DMS153 (cell line): ENCODE results near the gene ZFC3H1.
"Not testable (repeated sequence)": the region's sequence is repeated elsewhere in the genome, so short reads cannot be mapped to it uniquely, and the experiment has no call there.

ENCODE experiments used
- DNase-seq: peaks from one replicate; lab custom pipeline; 2025; lab: John Stamatoyannopoulos, UW

Gene ZFC3H1, protein sequence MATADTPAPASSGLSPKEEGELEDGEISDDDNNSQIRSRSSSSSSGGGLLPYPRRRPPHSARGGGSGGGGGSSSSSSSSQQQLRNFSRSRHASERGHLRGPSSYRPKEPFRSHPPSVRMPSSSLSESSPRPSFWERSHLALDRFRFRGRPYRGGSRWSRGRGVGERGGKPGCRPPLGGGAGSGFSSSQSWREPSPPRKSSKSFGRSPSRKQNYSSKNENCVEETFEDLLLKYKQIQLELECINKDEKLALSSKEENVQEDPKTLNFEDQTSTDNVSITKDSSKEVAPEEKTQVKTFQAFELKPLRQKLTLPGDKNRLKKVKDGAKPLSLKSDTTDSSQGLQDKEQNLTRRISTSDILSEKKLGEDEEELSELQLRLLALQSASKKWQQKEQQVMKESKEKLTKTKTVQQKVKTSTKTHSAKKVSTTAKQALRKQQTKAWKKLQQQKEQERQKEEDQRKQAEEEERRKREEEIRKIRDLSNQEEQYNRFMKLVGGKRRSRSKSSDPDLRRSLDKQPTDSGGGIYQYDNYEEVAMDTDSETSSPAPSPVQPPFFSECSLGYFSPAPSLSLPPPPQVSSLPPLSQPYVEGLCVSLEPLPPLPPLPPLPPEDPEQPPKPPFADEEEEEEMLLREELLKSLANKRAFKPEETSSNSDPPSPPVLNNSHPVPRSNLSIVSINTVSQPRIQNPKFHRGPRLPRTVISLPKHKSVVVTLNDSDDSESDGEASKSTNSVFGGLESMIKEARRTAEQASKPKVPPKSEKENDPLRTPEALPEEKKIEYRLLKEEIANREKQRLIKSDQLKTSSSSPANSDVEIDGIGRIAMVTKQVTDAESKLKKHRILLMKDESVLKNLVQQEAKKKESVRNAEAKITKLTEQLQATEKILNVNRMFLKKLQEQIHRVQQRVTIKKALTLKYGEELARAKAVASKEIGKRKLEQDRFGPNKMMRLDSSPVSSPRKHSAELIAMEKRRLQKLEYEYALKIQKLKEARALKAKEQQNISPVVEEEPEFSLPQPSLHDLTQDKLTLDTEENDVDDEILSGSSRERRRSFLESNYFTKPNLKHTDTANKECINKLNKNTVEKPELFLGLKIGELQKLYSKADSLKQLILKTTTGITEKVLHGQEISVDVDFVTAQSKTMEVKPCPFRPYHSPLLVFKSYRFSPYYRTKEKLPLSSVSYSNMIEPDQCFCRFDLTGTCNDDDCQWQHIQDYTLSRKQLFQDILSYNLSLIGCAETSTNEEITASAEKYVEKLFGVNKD (N-terminal part only)

DNA sequence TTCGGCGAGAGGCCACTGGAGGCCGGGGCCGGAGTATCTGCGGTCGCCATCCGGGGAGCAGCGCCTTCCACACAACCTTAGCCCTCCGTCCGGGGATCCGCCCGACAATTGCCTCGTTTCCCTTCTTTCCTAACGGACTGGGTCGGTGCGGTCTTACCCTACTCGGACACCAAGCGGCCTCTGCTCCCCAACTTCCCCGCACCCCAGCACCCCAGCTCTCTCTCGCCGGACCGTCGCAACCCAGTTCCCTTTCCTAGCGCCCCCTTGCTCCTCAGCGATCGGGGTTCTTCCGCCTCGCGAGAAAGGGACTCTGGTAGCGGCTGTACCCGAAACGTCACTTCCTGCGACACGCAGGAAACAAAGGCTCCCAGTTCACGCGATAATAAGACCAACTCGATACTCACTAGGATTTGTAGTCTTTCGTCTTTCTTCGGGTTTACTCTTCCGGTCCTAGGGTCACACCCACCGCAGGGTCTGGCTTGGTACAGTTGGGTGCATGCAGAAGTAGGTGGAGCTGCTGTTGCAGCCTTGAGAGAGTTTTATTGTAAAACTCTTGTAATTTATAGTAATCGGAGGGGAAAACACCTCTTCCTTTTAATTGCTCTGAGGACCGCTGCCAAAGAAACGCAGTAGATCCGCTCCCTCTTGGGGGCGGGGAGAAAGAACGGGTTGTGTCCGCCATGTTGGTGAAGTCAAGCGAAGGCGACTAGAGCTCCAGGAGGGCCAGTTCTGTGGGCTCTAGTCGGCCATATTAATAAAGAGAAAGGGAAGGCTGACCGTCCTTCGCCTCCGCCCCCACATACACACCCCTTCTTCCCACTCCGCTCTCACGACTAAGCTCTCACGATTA lies at the start of gene ZFC3H1, which contains the start of gene THAP2:
ZFC3H1 (minus strand) TSS at position 288 of the 850 bp plus-strand sequence; CDS start at position 50, 238 bp downstream.
THAP2 (plus strand) TSS at position 741 of the 850 bp plus-strand sequence. CDS start 209 bp downstream, outside the sequence.
- peak; percentile 99 for DNase-seq

DNA sequence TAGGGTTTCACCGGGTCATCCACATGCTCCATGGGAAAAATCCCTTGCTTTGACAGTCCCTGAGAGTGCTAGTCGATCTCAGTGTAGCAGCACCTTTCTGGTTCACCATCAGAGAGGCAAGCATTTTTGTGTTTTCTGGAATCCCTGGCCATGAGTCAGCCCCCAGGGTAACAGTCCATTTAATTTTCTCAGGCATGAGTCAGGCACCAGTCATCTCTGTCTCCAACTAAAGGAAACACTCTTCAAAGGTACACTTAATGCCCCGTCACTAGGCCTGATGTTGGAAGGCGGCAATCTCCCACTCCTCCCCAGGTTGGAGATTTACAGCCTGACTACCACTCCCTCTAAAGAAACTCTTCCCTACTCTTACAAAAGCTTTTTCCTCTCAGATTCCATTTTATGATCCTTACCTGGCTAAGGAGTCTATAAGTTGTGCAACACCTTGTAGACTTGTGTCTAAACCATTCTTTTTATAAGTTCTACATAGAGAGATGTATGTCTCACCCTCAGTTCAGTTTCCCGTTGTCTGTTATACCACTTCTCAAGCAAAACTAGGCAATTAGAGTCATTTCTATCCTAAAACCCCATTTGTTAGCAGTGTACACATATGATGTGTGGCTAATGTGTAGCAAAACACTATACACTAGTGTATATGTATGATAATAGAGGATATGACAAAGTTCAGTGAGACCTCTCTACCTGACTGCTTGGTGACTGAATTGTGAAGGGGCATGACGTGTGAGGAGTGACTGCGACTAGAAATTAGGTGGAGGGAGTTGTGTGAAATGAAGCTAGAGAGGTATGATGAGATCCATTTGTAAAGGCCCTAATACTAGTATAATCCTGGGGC lies 46.9 kb upstream of the ZFC3H1 start:
- no peak for DNase-seq

DNA sequence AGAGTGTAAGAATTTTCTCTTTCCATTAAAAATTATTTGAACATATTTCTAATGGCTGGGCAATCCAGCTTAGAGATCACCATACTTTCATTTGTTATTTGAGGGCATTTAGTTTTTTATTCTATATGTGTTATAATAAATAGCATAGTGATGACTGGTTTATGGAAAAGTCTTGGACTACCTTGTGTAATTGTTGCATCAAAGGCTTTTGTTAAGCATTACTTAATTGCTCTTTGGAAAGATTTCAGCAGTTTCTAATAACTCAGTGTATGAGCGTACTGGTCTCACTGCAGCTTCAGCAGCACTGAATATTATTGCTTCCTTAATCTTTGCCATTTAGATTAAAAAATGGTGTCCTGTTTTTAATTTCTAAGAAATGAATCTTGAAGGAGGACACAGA lies 45.0 kb upstream of the ZFC3H1 start:
- DNase-seq = no peak

DNA sequence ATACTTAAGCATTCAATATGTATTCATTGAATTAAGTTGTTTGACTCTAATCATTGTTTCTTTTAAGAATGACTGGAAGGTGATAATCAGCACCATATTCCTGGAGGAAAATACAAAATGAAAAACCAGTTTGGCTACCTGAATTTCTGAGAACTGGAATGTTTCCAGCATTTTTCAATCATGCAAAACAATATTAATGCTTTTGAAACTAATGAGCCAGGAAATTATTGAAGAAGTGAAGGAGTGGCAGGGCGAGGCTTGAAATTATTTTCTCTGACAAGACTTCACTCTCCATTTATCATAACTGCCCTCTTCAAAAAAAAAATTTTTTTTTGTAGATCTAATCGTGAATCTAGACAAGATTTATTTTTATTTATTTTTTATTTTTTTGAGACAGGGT lies 41.3 kb upstream of the ZFC3H1 start:
- DNase-seq = no peak

DNA sequence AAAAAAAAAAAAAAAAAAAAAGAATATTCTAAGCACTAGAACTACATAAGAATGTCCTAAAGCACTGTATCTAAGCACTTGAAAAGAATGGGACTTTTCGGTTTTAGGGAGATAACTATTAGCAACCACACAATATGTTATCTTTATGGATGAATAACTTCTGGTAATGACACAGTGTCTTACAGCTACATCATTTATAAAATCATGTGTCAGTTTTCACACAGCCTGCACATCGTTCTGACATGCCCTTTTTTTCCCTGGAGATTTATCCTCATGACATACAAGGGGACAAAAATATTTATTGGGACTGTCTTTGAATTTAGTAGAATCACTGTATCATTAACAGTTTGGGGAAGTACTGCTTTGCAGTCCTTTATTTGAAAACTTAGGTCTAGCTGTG lies 39.6 kb upstream of the ZFC3H1 start:
- DNase-seq = no peak

DNA sequence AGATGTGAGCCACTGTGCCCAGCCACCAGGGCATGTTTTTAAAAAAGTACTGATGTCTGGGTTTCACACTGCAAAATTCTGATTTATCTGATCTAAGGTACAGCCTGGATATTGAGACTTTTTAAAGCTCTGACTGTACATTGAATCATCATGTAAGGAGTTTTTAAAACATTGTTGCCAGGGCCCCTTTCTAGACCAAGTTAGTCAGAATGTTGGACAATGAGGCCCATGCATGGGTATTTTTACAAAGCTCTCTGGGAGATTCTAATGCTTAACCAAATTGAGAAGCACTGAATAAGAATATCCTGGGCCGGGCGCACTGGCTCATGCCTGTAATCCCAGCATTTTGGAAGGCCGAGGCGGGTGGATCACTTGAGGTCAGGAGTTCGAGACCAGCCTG lies 38.9 kb upstream of the ZFC3H1 start:
- no peak for DNase-seq

DNA sequence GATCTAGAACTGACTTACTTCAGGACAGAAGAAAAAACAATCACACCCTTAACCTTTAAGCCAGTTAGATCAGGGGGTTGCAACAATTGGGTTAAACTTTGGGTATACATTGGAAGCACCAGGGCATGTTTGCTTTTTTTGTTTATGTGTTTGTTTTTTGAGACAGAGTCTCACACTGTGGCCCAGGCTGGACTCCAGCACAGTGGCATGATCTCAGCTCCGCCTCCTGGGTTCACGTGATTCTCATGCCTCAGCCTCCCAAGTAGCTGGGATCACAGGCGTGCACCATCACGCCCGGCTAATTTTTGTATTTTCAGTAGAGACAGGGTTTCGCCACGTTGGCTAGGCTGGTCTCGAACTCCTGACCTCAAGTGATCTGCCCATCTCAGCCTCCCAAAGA lies 38.5 kb upstream of the ZFC3H1 start:
- not testable (repeated sequence) for DNase-seq

DNA sequence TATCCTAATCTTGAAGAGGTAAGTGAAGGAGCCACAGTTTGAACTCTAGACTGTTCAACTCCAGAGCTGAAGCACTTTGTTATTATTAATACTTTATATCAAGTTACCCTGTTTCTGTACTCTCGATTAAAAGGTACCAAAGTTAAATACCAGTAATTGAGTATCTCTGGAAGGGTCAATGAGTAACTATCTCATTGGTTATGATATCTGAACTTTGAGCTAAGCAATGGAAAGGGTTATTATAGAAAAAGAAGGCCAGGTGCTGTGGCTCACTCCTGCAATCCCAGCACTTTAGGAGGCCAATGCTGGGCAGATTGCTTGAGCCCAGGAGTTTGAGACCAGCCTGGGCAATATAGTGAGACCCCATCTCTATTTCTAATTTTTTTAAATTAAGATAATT lies 32.1 kb upstream of the ZFC3H1 start:
- DNase-seq = no peak

DNA sequence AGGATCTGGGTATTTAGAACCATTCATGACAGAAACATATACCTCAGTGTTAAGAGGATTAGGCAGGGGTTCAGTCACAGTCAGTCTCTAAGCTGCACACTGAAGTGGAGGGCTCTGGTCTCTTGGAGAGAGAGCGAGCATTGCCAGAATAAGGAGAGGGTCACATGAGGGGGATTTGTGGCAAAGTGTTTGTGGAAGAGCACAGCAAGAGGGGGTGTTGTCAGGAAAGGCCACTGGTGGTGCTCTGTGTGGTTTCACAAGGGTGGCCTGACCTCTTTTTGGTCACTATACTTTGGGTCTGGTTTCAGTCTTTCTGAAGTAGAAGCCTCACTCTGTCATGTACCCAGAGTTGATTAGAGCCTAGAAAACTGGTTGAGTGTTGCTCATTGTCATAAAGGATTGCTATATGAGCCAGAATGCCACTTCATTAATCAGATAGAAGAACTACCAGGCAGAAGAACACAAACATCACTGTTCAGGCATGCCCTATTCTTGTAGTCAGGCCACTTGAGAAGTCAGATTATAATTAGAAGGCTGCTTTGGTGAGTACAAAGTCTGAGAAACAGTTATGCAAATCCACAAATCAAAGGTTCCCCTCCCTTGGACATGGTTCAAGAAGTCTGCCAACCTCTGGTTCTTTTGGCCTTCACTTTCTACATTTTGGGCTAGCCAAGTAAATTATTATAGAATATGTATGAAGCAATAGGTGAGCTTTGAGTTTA lies 30.6 kb upstream of the ZFC3H1 start:
- DNase-seq = no peak

DNA sequence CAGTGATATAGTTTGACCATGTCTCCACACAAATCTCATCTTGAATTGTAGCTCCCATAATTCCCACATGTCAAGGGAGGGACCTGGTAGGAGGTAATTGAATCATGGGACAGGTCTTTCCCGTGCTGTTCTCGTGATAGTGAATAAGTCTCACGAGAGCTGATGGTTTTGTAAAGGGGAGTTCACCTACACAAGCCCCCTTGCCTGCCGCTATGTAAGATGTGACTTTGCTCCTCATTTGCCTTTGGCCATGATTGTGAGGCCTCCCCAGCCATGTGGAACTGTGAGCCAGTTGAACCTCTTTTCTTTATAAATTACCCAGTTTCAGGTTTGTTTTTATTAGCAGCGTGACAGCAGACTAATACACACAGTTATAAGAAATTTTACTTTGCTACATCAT lies 30.0 kb upstream of the ZFC3H1 start:
- not testable (repeated sequence) for DNase-seq

DNA sequence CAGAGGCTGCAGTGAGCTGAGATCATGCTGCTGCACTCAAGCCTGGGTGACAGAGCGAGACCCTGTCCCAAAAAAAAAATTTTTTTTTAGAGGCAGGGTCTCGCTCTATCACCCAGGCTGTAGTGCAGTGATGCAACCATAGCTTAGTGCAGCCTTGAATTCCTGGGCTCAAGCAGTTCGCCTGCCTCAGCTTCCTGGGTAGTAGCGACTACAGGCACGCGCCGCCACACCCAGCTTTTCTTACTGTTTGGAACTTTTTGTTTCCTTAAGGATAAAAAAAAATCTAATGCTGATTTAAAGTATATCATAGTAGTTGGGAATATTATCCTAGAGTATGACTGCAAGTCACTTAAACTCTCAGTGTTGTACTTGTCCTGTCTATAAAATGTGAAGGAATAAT lies 29.5 kb upstream of the ZFC3H1 start:
- no peak for DNase-seq

DNA sequence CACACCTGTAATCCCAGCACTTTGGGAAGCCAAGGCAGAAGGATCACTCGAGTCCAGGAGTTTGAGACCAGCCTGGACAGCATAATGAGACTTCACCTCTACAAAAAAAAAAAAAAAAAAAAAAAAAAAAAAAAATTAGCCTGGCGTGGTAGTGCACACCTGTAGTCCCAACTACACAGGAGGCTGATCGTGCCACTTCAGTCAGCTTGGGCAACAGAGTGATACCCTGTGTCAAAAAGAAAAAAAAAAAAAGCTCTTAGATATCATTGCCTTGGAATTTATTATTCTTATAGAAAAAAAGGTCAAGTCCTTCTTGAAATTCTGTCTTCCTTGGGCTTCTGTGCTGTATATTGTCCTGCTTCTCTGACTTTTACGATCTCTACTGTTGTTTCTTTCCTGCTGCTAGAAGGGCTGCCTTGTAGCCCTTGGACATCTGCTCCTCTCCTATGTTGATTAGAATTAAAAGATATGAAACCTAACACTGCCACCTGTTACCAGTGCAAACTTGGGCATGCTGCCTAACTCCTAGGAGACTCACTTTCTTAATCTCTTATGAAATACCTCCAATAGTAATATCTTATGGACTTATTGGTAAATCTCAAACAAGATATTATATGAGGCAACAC lies 28.0 kb upstream of the ZFC3H1 start:
- no peak for DNase-seq

DNA sequence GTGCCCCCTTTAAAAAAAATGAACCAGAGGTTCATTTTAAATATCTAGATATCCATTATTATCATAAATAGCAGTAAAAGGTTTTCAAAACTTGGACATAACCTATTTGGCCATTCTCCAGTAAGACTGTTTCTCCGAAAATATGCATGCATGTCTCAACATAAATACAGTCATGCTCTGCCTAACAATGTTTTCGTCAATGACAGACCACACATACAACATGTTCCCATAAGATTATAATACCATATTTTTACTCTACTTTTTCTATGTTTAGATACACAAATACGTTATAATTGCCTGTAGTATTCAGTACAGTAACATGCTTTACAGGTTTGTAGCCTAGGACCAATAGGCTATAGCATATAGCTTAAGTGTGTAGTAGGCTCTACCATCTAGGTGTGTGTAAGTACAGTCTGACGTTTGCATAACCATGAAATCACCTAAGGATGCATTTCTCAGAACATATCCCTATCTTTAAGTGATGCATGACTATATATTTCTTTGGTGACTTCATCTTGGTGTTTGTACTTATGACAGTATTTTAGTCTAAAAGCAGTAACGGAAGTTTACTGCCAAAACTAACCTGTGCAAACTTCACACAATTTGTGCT lies 25.4 kb upstream of the ZFC3H1 start:
- DNase-seq = no peak

DNA sequence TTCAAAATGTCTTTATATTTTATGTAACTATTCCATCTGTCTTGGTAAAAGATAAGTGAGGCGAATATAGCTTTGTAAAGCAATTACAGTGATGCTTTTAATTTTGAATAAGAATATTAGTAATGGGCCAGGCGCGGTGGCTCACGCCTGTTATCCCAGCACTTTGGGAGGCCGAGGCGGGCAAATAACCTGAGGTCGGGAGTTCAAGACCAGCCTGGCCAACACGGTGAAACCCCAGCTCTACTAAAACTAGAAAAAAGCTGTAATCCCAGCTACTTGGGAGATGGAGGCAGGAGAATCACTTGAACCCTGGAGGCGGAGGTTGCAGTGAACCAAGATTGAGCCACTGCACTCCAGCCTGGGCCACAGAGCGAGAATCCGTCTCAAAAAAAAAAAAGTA lies 23.5 kb upstream of the ZFC3H1 start:
- not testable (repeated sequence) for DNase-seq

DNA sequence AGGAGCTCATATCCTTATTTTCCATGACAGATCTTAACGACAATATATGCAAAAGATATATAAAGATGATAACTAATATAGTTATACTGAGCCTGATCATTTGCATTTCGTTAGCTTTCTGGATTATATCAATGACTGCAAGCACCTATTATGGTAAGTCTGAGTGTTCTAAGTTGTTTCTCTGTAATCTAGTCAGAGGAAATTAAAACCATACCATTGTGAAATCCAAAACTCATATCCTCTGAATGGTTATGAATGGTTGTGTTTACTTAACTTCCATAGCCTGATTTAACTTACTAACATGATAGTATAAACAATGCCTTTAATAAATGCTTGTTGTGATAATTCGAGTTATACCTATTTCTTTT lies 23.0 kb upstream of the ZFC3H1 start:
- DNase-seq = no peak

DNA sequence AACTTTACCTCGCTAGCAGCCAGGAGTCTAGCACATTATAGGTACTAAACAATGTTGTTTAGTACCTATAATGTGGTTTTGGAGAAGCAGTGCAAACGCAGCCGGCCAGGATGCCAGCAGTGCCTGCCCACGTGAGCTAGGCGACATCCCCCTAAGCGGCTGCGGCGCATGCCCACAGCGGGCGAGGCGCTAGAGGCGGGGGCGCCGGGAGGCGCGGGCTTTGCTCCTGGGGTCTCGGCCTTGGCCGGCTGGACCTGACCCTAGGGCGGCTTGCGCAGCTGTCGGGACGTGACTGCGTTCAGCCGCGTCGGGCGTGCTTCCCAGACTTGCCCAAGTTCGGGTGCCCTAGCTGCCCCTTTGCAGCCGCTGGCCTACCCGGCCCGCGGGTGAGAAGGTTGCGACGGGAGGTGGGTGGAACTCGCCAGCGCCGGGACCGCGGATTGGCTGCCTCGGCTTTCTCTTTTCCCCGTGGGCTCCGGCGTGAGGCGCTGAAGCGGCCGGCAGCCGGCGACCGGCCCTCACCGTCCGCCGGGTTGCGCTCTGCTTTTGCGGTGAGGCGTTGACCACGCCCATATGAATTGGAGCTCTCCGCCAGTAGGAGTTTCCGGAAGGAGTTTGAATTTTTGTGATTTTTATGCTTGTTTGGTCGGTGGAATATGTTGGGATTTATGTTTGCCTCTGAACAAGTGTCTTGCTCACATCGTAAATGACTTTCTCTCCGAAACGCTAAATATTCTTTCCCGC lies 22.4 kb upstream of the ZFC3H1 start, which contains the start of gene TMEM19:
TMEM19 (plus strand) TSS at position 169 of the 744 bp plus-strand sequence. CDS start 599 bp downstream, outside the sequence.
- DNase-seq = peak; percentile 77

DNA sequence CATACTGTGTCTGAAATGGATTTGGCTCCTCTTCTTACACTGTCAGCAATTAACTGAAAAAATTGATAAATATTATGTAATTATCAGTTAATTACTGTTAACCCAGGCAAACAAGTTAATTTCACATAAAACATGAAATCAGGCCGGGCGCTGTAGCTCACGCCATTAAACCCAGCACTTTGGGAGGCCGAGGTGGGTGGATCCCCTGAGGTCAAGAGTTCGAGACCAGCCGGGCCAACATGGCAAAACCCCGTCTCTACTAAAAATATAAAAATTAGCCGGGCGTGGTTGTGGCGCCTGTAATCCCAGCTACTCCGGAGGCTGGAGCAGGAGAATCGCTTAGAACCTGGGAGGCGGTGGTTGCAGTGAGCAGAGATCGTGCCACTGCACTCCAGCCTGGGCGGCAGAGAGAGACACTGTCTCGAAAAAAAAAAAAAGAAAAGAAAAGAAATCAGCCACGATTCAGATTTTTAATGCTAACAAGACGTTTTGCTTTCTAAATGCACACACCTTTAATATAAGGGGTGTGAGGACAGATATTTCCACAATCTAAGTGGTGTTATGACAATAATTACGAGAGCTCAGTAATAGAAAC lies 21.8 kb upstream of the ZFC3H1 start:
- no peak for DNase-seq
